RWPE2 (cell line): ENCODE results near the gene ARHGEF11.

Experiments used
- ATAC-seq: fragments of 200-7000 bp; cut with Tn5 transposase; 3 replicates; pipeline ENCODE4 v1.9.1; 2021; ENCODE audit warnings: low read depth
- DNase-seq: peaks from one replicate; pipeline ENCODE4 v3.0.0-alpha.2; 2020; ENCODE audit warnings: low spot score
- H3K27ac ChIP-seq: fragments of 450-650 bp; 2 replicates; pipeline ENCODE4 v1.5.1; 2017; ENCODE audit warnings: mild to moderate bottlenecking; ENCODE audit not compliant: poor library complexity, severe bottlenecking
- H3K27me3 ChIP-seq: fragments of 250-450 bp; sonication (Bioruptor Pico); 2 replicates; pipeline ENCODE4 v1.5.1; 2021; ENCODE audit warnings: mild to moderate bottlenecking, moderate library complexity; ENCODE audit not compliant: insufficient read depth, poor library complexity, severe bottlenecking
- H3K36me3 ChIP-seq: fragments of 250-450 bp; sonication (Bioruptor Pico); 2 replicates; pipeline ENCODE4 v1.5.1; 2020; ENCODE audit warnings: low read depth, mild to moderate bottlenecking, moderate library complexity
- H3K4me1 ChIP-seq: fragments of 250-450 bp; sonication (Bioruptor Pico); 2 replicates; pipeline ENCODE4 v1.5.1; 2021; ENCODE audit warnings: mild to moderate bottlenecking, moderate library complexity; ENCODE audit not compliant: insufficient read depth, poor library complexity, severe bottlenecking
- H3K4me3 ChIP-seq: fragments of 250-450 bp; sonication (Bioruptor Pico); 2 replicates; pipeline ENCODE4 v1.5.1; 2021; ENCODE audit warnings: mild to moderate bottlenecking, moderate library complexity; ENCODE audit not compliant: severe bottlenecking
- H3K9me3 ChIP-seq: fragments of 250-450 bp; sonication (Bioruptor Pico); 2 replicates; pipeline ENCODE4 v1.5.1; 2021; ENCODE audit warnings: mild to moderate bottlenecking, moderate library complexity; ENCODE audit not compliant: severe bottlenecking
- CTCF ChIP-seq: fragments of 450-650 bp; IDR thresholded peaks from one replicate; pipeline ENCODE4 v1.5.1; 2017; ENCODE audit warnings: mild to moderate bottlenecking, moderate library complexity; ENCODE audit not compliant: poor library complexity, severe bottlenecking

ARHGEF11 gene

GRCh38 chr1:157001304-157001703 lies 44.2 kb downstream of the ARHGEF11 start:
- H3K4me1 ChIP-seq: peaks cover 10% of the 10 kb centered on the region
- ATAC-seq (no peak), DNase-seq (no peak)
- no peaks in the 10 kb centered on the region for H3K9me3 ChIP-seq
- H3K4me3 ChIP-seq: no peak overlapping the region
- no peak for TF ChIP-seq CTCF
- no peaks in the 10 kb centered on the region for H3K27me3 ChIP-seq
- no peak overlapping the region for H3K27ac ChIP-seq
- H3K36me3 ChIP-seq: no peaks in the 10 kb centered on the region

- no peaks in the 10 kb centered on the region for H3K36me3 ChIP-seq
- H3K4me3 ChIP-seq: no peak overlapping the region
- no peak for TF ChIP-seq CTCF
- no peaks in the 10 kb centered on the region for H3K27me3 ChIP-seq
- DNase-seq: peak; percentile 81
- no peak overlapping the region for H3K27ac ChIP-seq
- H3K4me1 ChIP-seq: peaks cover 10% of the 10 kb centered on the region
- peak; percentile 89 for ATAC-seq
- H3K9me3 ChIP-seq: no peaks in the 10 kb centered on the region
Observed at GRCh38 chr1:157000686-157001085, 44.9 kb downstream of the ARHGEF11 start.

GRCh38 chr1:156999596-157000320 lies 45.8 kb downstream of the ARHGEF11 start:
- DNase-seq (no peak), ATAC-seq (no peak)
- H3K4me1 ChIP-seq: peaks cover 10% of the 10 kb centered on the region
- H3K9me3 ChIP-seq: no peaks in the 10 kb centered on the region
- H3K4me3 ChIP-seq: no peak overlapping the region
- H3K27me3 ChIP-seq: no peaks in the 10 kb centered on the region
- H3K27ac ChIP-seq: no peak overlapping the region
- TF ChIP-seq CTCF: no peak
- no peaks in the 10 kb centered on the region for H3K36me3 ChIP-seq

- H3K27ac ChIP-seq: no peak overlapping the region
- DNase-seq (no peak), ATAC-seq (no peak)
- H3K9me3 ChIP-seq: no peaks in the 10 kb centered on the region
- H3K36me3 ChIP-seq: no peaks in the 10 kb centered on the region
- H3K4me1 ChIP-seq: peaks cover 10% of the 10 kb centered on the region
- H3K4me3 ChIP-seq: no peak overlapping the region
- H3K27me3 ChIP-seq: no peaks in the 10 kb centered on the region
- TF ChIP-seq CTCF: no peak
Observed at GRCh38 chr1:156998840-156999500, 46.6 kb downstream of the ARHGEF11 start.

- Histone ChIP-seq H3K36me3 (no peaks in the 10 kb centered on the region), H3K4me1 (peaks cover 10% of the 10 kb centered on the region), H3K9me3 (no peaks in the 10 kb centered on the region), H3K27me3 (no peaks in the 10 kb centered on the region), H3K27ac (no peak overlapping the region), H3K4me3 (no peak overlapping the region)
- TF ChIP-seq CTCF: no peak
- ATAC-seq: no peak
- DNase-seq: no peak
Observed at GRCh38 chr1:156998301-156998700, 47.2 kb downstream of the ARHGEF11 start.
